GM12872 (cell line): ENCODE data around the gene LTBP3.

Experiments used
- CTCF ChIP-seq: IDR thresholded peaks from 3 replicates; pipeline ENCODE4 v1.5.1; 2011; ENCODE audit warnings: low read depth, mild to moderate bottlenecking, low read length, moderate library complexity; ENCODE audit not compliant: insufficient read depth

Gene LTBP3

GRCh38 chr11:65528819-65529350 is 29.3 kb downstream of the LTBP3 start:
- TF ChIP-seq CTCF = no peak

- TF ChIP-seq CTCF = no peak
These were observed 31.4 kb downstream of the LTBP3 start for GRCh38 chr11:65526744-65527143.

DNA sequence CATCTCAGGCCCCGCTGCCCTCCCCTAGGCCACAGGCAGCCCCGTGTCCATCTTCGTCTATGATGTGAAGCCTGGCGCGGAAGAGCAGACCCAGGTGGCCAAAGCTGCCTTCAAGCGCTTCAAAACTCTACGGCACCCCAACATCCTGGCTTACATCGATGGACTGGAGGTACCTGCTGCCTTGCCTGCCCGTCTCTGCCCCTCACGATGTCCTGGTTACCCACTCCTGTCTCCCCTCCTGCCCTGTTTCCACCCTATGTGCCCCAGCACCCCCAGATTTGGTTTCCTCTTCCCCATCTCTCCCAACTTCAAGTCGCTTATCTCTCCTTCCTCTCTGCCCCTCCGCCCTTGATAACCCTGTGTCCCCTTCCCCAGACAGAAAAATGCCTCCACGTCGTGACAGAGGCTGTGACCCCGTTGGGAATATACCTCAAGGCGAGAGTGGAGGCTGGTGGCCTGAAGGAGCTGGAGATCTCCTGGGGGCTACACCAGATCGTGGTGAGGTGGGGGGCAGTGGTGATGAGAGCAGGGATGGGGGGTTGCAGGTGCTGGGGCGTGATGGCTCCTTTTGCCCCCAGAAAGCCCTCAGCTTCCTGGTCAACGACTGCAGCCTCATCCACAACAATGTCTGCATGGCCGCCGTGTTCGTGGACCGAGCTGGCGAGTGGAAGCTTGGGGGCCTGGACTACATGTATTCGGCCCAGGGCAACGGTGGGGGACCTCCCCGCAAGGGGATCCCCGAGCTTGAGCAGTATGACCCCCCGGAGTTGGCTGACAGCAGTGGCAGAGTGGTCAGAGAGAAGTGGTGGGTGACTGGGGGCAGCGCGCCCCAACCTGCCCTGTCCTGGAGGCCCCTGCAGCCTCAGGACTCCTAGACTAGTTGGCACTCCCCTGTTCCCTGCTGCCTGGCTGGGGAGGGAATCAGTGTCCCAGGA is 32.3 kb downstream of the LTBP3 start:
- no peak for TF ChIP-seq CTCF

DNA sequence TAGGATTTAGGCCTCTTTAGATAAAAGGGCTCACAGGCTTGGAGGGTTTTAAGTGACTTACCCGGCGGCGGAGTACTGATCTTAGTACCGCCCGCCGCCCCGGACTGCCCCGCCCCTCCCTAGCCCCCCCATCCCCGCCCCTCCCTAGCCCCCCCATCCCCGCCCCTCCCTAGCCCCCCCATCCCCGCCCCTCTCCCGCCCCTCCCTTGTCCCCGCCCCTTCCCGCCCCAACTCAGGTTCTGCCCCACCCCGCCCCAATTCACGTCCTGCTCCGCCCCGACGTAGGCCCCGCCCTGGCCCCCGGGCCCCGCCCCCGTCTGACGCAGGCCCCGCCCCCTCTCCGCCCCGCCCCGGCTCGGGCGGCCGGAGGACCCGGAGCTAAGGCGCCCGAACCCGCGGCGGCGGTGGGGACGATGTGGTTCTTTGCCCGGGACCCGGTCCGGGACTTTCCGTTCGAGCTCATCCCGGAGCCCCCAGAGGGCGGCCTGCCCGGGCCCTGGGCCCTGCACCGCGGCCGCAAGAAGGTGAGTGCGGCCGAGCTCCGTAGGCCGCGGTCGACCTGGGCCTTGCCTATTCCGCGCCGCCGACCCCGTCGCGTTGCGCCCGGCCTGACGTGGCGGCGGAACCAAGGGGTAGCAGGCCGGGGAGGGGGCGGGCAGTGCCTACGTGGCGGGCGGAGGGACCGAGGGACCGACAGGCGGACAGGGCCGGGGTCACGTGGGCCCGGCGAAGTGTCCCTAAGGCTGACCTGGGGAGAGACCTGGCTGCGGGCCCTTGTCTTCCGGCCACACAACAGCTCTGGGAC is 33.2 kb downstream of the LTBP3 start, which contains the start of gene SCYL1:
TSS of gene SCYL1 (plus strand) at position 343 of the 805 bp plus-strand sequence. CDS start at position 414, 71 bp downstream.
- TF ChIP-seq CTCF = no peak

- no peak for TF ChIP-seq CTCF
These were observed 34.0 kb downstream of the LTBP3 start for GRCh38 chr11:65524014-65524740.

DNA sequence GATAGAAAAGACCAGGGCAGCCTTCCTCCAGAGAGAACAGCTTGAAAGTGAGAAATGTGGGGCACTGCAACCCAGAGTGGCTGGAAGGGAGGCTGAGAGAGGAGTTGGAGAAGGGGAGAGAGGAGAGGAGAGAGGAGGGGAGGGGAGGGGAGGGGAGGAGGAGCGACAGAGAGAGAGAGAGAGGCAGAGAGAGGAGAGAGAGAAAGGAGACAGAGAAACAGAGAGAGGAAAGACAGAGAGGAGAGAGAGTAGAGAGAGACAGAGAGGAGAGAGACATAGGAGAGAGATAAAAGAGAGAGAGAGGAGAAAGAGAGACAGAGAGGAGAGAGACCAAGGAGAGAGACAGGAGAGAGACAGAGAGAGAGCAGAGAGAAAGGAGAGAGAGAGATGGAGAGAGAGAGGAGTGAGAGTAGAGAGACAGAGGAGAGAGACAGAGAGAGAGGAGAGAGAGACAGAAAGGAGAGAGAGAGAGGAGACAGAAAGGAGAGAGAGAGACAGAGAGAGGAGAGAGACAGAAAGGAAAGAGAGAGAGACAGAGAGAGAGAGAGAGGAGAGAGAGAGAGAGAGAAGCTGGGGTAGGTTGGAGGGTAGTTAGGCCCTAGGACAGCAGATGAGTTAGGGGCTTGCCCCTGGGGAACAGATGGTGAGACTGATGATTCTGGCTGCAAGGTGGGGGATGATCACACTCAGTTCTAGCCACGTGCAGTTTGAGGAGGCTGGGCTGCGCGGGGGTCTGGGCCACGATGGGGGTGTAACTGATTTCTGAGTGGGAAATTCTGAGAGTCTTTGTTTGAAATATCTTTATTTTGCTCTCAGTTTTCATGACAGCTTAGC is 41.8 kb downstream of the LTBP3 start:
- TF ChIP-seq CTCF = no peak
